Panc1 (cell line): ENCODE measurements around the gene RPS6KL1.

ENCODE experiments used
- POLR2AphosphoS5 ChIP-seq: IDR thresholded peaks from 2 replicates; pipeline ENCODE4 v1.6.1; 2012; ENCODE audit warnings: mild to moderate bottlenecking, low read depth, low read length, moderate library complexity
- REST ChIP-seq, 2 experiments: IDR thresholded peaks; 2 replicates each; pipeline ENCODE4 v1.6.1; 2011 to 2012; ENCODE audit warnings: low read depth in 2 of 2, control low read depth in 1 of 2, low read length in 1 of 2, mild to moderate bottlenecking in 1 of 2, moderate library complexity in 1 of 2; ENCODE audit not compliant: insufficient read depth in 1 of 2
- SIN3A ChIP-seq: IDR thresholded peaks from 2 replicates; pipeline ENCODE4 v1.6.1; 2012; ENCODE audit warnings: low read depth, mild to moderate bottlenecking, low read length, moderate library complexity, borderline replicate concordance; ENCODE audit not compliant: insufficient read depth
- TCF7L2 ChIP-seq: IDR thresholded peaks from 2 replicates; pipeline ENCODE4 v1.6.1; 2011; ENCODE audit warnings: mild to moderate bottlenecking, low read depth, low read length, inconsistent platforms
- TF ChIP-seq, protein P1 (sequence below): fragments of 450-650 bp; IDR thresholded peaks from 2 replicates; pipeline ENCODE4 v1.5.1; 2017; ENCODE audit warnings: mild to moderate bottlenecking

DNA sequence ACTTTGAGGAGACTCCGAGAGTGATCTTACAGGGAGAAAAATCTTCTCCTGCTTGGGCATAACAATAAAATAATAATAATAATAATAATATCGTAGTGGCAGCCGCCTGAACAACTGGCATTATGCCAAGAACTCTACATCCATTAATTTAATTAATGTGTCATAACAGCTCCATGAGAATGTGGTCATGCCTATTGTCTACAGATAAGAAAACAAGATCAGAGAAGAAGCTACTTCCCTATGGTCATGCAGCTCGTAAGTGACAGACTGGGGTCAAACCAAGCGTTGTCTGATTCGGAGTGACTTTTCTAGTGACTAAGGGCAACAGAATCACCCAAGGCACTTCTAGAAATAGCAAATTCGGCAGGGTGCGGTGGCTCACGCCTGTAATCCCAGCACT is 58.9 kb downstream of the RPS6KL1 start:
- TF ChIP-seq, protein P1, sequence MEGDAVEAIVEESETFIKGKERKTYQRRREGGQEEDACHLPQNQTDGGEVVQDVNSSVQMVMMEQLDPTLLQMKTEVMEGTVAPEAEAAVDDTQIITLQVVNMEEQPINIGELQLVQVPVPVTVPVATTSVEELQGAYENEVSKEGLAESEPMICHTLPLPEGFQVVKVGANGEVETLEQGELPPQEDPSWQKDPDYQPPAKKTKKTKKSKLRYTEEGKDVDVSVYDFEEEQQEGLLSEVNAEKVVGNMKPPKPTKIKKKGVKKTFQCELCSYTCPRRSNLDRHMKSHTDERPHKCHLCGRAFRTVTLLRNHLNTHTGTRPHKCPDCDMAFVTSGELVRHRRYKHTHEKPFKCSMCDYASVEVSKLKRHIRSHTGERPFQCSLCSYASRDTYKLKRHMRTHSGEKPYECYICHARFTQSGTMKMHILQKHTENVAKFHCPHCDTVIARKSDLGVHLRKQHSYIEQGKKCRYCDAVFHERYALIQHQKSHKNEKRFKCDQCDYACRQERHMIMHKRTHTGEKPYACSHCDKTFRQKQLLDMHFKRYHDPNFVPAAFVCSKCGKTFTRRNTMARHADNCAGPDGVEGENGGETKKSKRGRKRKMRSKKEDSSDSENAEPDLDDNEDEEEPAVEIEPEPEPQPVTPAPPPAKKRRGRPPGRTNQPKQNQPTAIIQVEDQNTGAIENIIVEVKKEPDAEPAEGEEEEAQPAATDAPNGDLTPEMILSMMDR: no peak
- TF ChIP-seq POLR2AphosphoS5: no peak
- TF ChIP-seq TCF7L2: no peak
- TF ChIP-seq REST (IDR thresholded peaks at IDR 0.05; ENCODE audit: insufficient read depth in 1 of 2, low read depth in 2 of 2, low read length in 1 of 2): no peak
- no peak for TF ChIP-seq SIN3A
